ENCODE measurements around the gene RUSF1. TPM values are rescaled to one million over a fixed set of nuclear protein-coding genes. Genes with fewer than 3 reads are reported as not detected.

The RUSF1 gene
- total and polyA plus RNA-seq, 4 donors = 21.8 to 73.1 (median 49.5) TPM

DNA sequence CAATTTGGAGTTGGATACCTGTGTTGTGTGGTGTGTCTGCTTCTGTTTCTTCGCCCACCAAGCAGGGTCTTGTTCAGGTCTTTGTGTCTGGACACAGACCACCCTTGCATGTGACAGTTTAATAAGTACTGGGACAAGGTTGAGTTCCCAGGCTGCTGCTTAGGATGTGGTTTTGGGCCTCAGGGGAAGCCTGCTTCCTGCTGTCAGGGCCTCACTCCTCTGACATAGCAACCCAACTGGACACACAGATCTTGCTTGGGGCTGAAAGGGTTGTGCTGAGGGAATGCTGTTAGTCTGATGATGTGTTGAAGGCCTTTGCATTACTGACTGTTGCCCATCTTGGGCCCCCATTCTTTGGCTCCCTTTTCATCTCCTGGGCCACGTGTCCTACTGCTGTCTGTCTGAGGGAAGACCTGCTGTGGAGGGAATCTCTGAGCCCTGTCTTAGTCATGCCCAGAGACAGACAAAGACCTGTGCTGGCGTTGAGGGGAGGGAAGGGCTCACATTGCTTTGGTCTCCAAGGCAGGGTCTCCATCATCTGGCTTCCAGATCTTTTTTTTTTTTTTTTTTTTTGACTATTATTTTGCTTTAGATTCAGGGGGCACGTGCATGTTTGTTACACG is 40.9 kb downstream of the RUSF1 start:
- peaks cover 0 to 23% (median 3%) of the 10 kb centered on the region in 4 donors for H3K36me3 ChIP-seq (ENCODE audit: control insufficient read depth in 4 of 4, insufficient read depth in 3 of 4, low read depth in 1 of 4, low read length in 3 of 4)
- no peak for DNase-seq (ENCODE audit: low spot score)
- WGBS = 88% methylated on average over 5 of the region's 5 CpGs
- H3K27ac ChIP-seq (ENCODE audit: low read depth in 1 of 2, low read length in 2 of 2) = no peak overlapping the region
- H3K4me3 ChIP-seq (ENCODE audit: low read depth in 1 of 3, low read length in 3 of 3) = no peak overlapping the region
- no peaks in the 10 kb centered on the region for H3K9me3 ChIP-seq (ENCODE audit: control insufficient read depth in 4 of 4, low read length in 3 of 4)
- no peak for TF ChIP-seq HNF4A (conservative IDR thresholded peaks at IDR 0.05)
- TF ChIP-seq, protein P1, sequence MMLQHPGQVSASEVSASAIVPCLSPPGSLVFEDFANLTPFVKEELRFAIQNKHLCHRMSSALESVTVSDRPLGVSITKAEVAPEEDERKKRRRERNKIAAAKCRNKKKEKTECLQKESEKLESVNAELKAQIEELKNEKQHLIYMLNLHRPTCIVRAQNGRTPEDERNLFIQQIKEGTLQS (IDR thresholded peaks at IDR 0.05) = no peak
- TF ChIP-seq, protein P2, sequence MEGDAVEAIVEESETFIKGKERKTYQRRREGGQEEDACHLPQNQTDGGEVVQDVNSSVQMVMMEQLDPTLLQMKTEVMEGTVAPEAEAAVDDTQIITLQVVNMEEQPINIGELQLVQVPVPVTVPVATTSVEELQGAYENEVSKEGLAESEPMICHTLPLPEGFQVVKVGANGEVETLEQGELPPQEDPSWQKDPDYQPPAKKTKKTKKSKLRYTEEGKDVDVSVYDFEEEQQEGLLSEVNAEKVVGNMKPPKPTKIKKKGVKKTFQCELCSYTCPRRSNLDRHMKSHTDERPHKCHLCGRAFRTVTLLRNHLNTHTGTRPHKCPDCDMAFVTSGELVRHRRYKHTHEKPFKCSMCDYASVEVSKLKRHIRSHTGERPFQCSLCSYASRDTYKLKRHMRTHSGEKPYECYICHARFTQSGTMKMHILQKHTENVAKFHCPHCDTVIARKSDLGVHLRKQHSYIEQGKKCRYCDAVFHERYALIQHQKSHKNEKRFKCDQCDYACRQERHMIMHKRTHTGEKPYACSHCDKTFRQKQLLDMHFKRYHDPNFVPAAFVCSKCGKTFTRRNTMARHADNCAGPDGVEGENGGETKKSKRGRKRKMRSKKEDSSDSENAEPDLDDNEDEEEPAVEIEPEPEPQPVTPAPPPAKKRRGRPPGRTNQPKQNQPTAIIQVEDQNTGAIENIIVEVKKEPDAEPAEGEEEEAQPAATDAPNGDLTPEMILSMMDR (IDR thresholded peaks at IDR 0.05; ENCODE audit: low read depth, low read length, missing input control) = no peak
- no peak for TF ChIP-seq EGR1 (IDR thresholded peaks at IDR 0.05; ENCODE audit: low read depth in 2 of 2)
- no peak for TF ChIP-seq GABPA (IDR thresholded peaks at IDR 0.05 in 1 of 2, conservative IDR thresholded peaks at IDR 0.05 in 1 of 2)
- no peak for TF ChIP-seq FOXA1 (IDR thresholded peaks at IDR 0.05)
- TF ChIP-seq SP1 (IDR thresholded peaks at IDR 0.05) = no peak
- TF ChIP-seq, protein P3, sequence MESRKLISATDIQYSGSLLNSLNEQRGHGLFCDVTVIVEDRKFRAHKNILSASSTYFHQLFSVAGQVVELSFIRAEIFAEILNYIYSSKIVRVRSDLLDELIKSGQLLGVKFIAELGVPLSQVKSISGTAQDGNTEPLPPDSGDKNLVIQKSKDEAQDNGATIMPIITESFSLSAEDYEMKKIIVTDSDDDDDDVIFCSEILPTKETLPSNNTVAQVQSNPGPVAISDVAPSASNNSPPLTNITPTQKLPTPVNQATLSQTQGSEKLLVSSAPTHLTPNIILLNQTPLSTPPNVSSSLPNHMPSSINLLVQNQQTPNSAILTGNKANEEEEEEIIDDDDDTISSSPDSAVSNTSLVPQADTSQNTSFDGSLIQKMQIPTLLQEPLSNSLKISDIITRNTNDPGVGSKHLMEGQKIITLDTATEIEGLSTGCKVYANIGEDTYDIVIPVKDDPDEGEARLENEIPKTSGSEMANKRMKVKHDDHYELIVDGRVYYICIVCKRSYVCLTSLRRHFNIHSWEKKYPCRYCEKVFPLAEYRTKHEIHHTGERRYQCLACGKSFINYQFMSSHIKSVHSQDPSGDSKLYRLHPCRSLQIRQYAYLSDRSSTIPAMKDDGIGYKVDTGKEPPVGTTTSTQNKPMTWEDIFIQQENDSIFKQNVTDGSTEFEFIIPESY (IDR thresholded peaks at IDR 0.05) = no peak
- TF ChIP-seq HNF4G (IDR thresholded peaks at IDR 0.05) = no peak
- no peak for TF ChIP-seq TAF1 (conservative IDR thresholded peaks at IDR 0.05)
- no peak for TF ChIP-seq NR2F2 (IDR thresholded peaks at IDR 0.05)
- TF ChIP-seq, protein P4, sequence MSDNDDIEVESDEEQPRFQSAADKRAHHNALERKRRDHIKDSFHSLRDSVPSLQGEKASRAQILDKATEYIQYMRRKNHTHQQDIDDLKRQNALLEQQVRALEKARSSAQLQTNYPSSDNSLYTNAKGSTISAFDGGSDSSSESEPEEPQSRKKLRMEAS (IDR thresholded peaks at IDR 0.05) = no peak
- no peak for TF ChIP-seq YY1 (IDR thresholded peaks at IDR 0.05)
- TF ChIP-seq RXRA (IDR thresholded peaks at IDR 0.05) = no peak
- no peak overlapping the region for H3K9ac ChIP-seq (ENCODE audit: low read depth in 1 of 2, low read length in 2 of 2)
- H3K27me3 ChIP-seq (ENCODE audit: control insufficient read depth in 4 of 4, insufficient read depth in 4 of 4, low read length in 3 of 4) = no peaks in the 10 kb centered on the region
- peaks cover 4 to 20% (median 10%) of the 10 kb centered on the region in 4 donors for H3K4me1 ChIP-seq (ENCODE audit: control insufficient read depth in 4 of 4, insufficient read depth in 4 of 4, low read length in 3 of 4)

DNA sequence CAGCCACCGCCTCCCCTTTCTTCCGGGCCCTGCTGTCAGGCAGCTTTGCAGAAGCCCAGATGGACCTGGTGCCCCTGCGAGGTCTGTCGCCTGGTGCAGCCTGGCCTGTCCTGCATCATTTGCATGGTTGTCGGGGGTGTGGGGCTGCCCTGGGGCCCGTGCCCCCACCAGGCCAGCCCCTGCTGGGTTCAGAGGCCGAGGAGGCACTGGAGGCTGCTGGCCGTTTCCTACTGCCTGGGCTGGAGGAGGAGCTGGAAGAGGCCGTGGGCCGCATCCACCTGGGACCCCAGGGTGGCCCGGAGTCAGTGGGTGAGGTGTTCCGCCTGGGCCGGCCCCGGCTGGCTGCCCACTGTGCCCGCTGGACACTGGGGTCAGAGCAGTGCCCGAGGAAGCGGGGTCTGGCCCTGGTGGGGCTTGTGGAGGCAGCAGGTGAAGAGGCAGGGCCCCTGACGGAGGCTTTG is 41.8 kb downstream of the RUSF1 start:
- DNase-seq (ENCODE audit: low spot score) = no peak
- Histone ChIP-seq H3K4me3 (ENCODE audit: low read depth in 1 of 3, low read length in 3 of 3) (no peak overlapping the region), H3K4me1 (ENCODE audit: control insufficient read depth in 4 of 4, insufficient read depth in 4 of 4, low read length in 3 of 4) (peaks cover 7 to 24% (median 14%) of the 10 kb centered on the region in 4 donors), H3K27me3 (ENCODE audit: control insufficient read depth in 4 of 4, insufficient read depth in 4 of 4, low read length in 3 of 4) (no peaks in the 10 kb centered on the region), H3K9ac (ENCODE audit: low read depth in 1 of 2, low read length in 2 of 2) (no peak overlapping the region), H3K9me3 (ENCODE audit: control insufficient read depth in 4 of 4, low read length in 3 of 4) (no peaks in the 10 kb centered on the region), H3K36me3 (ENCODE audit: control insufficient read depth in 4 of 4, insufficient read depth in 3 of 4, low read depth in 1 of 4, low read length in 3 of 4) (peaks cover 0 to 23% (median 3%) of the 10 kb centered on the region in 4 donors), H3K27ac (ENCODE audit: low read depth in 1 of 2, low read length in 2 of 2) (no peak overlapping the region)
- TF ChIP-seq GABPA (IDR thresholded peaks at IDR 0.05 in 1 of 2, conservative IDR thresholded peaks at IDR 0.05 in 1 of 2) = no peak
- TF ChIP-seq RAD21 (IDR thresholded peaks at IDR 0.05) = no peak
- TF ChIP-seq FOXA1 (IDR thresholded peaks at IDR 0.05) = no peak
- TF ChIP-seq TAF1 (conservative IDR thresholded peaks at IDR 0.05) = no peak
- TF ChIP-seq RXRA (IDR thresholded peaks at IDR 0.05) = no peak
- TF ChIP-seq, protein P1 (IDR thresholded peaks at IDR 0.05) = no peak
- WGBS = 94% methylated on average over 18 of the region's 18 CpGs

Measured in liver (tissue), 9 donors.